H1 (cell line): Measurements from ENCODE around the gene HNRNPDL. TPM values are rescaled to one million over a fixed set of nuclear protein-coding genes. Genes with fewer than 3 reads are reported as not detected.

Source experiments
- EZH2 ChIP-seq: fragments of 200-600 bp; sonication (generic); IDR thresholded peaks from 2 replicates; pipeline ENCODE4 v1.7.1; 2012; ENCODE audit warnings: low read depth, mild to moderate bottlenecking, moderate library complexity, low read length, inconsistent platforms; ENCODE audit not compliant: severe bottlenecking
- SP2 ChIP-seq: IDR thresholded peaks from 2 replicates; pipeline ENCODE4 v1.6.1; 2012; ENCODE audit warnings: mild to moderate bottlenecking, low read length, inconsistent platforms
- TEAD4 ChIP-seq: IDR thresholded peaks from 2 replicates; pipeline ENCODE4 v1.6.1; 2012; ENCODE audit warnings: low read depth, low read length, inconsistent platforms, mixed read lengths
- polyA plus RNA-seq, 7 experiments: library from polyadenylated mRNA; depleted of rRNA in 3 of 7; stranded (reverse) in 5 of 7; unstranded in 2 of 7; fragments of >200 nt in 5 of 7; fragments of 200-250 nt in 2 of 7; gene quantifications; 1 replicate in 5 of 7; 2 replicates in 1 of 7; 4 replicates in 1 of 7; pipeline versions ENCODE4 v1.2.1 to v1.2.3, GENCODE V29; 2011 to 2013; ENCODE audit warnings: missing spikeins in 2 of 7, mixed read lengths in 2 of 7
- total RNA-seq: library from RNA; stranded (reverse); fragmentation: NEBNext Ultra II Directional; extraction: Animal tissue kit (Norgen Biotek cat#: 25700); gene quantifications from 2 replicates; pipeline ENCODE4 v1.2.1, GENCODE V29; 2021
- TF ChIP-seq, protein P1 (sequence below): IDR thresholded peaks from 2 replicates; pipeline ENCODE4 v1.6.1; 2011; ENCODE audit warnings: low read length, improper control_type of control experiment

The HNRNPDL gene
- total and polyA plus RNA-seq, 2 of the 8 experiments (the other 6 are each of a cell fraction or from before 2014, with no cell fraction given) = 197 to 411 TPM

GRCh38 chr4:82397527-82397926 lies 32.7 kb downstream of the HNRNPDL start (continued):
- TF ChIP-seq TEAD4 (no peak), EZH2 (no peak), SP2 (no peak)
- TF ChIP-seq, protein P1, sequence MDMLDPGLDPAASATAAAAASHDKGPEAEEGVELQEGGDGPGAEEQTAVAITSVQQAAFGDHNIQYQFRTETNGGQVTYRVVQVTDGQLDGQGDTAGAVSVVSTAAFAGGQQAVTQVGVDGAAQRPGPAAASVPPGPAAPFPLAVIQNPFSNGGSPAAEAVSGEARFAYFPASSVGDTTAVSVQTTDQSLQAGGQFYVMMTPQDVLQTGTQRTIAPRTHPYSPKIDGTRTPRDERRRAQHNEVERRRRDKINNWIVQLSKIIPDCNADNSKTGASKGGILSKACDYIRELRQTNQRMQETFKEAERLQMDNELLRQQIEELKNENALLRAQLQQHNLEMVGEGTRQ = no peak
